Stomach smooth muscle (tissue), 2 donors: ENCODE measurements around the gene EIF4G3.
"Not testable (repeated sequence)": the region's sequence is repeated elsewhere in the genome, so short reads cannot be mapped to it uniquely, and the experiment has no call there.

Source experiments
- H3K27ac ChIP-seq: one replicate; pipeline ENCODE4 v1.7.0; 2013; ENCODE audit warnings: mild to moderate bottlenecking, low read length, inconsistent platforms
- H3K27me3 ChIP-seq, 2 donors: one replicate each; pipeline ENCODE4 v1.7.0; 2013; ENCODE audit warnings: low read length in 2 of 2; ENCODE audit not compliant: insufficient read depth in 2 of 2, control insufficient read depth in 1 of 2
- H3K36me3 ChIP-seq, 2 donors: one replicate each; pipeline ENCODE4 v1.7.0; 2013; ENCODE audit warnings: low read length in 2 of 2; ENCODE audit not compliant: control insufficient read depth in 2 of 2, insufficient read depth in 2 of 2
- H3K4me1 ChIP-seq: one replicate; pipeline ENCODE4 v1.7.0; 2013; ENCODE audit warnings: low read length; ENCODE audit not compliant: control insufficient read depth, insufficient read depth
- H3K4me3 ChIP-seq, 2 donors: one replicate each; pipeline ENCODE4 v1.7.0; 2013; ENCODE audit warnings: low read length in 2 of 2
- H3K9ac ChIP-seq, 2 donors: one replicate each; pipeline ENCODE4 v1.7.0; 2013; ENCODE audit warnings: low read length in 2 of 2, mild to moderate bottlenecking in 1 of 2
- H3K9me3 ChIP-seq, 2 donors: one replicate each; pipeline ENCODE4 v1.7.0; 2013; ENCODE audit warnings: low read length in 2 of 2; ENCODE audit not compliant: control insufficient read depth in 2 of 2
- donor health status: healthy.
- donor health status: Pancreatic carcinoma.

The EIF4G3 gene, protein sequence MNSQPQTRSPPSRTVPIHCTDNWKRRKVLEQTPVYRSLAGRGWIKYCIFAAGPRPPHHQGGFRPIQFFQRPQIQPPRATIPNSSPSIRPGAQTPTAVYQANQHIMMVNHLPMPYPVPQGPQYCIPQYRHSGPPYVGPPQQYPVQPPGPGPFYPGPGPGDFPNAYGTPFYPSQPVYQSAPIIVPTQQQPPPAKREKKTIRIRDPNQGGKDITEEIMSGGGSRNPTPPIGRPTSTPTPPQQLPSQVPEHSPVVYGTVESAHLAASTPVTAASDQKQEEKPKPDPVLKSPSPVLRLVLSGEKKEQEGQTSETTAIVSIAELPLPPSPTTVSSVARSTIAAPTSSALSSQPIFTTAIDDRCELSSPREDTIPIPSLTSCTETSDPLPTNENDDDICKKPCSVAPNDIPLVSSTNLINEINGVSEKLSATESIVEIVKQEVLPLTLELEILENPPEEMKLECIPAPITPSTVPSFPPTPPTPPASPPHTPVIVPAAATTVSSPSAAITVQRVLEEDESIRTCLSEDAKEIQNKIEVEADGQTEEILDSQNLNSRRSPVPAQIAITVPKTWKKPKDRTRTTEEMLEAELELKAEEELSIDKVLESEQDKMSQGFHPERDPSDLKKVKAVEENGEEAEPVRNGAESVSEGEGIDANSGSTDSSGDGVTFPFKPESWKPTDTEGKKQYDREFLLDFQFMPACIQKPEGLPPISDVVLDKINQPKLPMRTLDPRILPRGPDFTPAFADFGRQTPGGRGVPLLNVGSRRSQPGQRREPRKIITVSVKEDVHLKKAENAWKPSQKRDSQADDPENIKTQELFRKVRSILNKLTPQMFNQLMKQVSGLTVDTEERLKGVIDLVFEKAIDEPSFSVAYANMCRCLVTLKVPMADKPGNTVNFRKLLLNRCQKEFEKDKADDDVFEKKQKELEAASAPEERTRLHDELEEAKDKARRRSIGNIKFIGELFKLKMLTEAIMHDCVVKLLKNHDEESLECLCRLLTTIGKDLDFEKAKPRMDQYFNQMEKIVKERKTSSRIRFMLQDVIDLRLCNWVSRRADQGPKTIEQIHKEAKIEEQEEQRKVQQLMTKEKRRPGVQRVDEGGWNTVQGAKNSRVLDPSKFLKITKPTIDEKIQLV (N-terminal part only)

DNA sequence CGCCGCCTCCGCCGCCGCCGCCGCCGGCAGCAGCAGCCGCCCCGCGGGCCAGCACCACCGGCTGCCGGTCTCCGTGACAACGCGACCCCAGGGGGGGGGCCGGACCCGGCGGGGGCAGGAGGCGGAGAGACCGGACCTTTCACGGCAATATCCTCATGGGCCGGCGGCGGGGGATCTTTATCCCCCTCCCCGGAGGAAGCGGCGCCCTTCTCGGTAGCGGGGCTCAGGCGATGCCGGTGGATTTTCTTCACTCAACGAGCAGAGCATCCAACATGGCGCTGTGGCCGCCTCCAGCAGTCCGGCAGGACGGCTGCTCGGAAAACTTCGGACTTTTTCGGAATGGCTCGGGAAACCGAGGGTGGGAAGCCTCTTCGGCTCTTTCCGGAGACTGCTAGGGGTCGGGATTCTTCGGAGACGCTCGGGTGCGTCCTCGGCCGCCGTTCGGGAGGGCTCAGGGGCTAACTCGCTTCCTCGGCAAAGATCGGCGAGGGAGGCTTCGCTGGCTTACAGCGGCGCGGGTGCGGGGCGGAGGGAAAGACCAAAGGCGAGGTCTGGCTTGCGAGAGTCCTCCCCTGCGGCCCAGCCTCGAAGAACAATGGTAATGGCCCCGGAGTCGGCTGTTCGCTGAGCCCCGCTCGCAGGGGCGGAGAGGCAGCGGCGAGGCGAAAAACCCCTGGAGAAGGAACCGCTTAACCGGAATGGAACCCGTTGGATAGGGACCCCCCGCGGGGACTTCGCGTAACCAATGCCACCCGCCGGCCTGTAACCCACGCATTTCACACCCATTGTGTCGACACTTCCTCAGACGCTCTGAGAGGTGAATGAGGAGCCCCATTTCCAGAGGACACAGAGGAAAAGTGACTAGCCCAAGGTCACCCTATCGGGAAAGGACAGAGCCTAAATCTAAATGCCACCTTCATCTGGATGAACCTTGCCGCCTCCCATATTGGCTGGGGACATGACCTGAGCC lies at the start of gene EIF4G3:
Gene EIF4G3, minus strand, starts transcription at position 312 of the 970 bp plus-strand sequence. CDS start 174,155 bp downstream, outside the sequence.
- Histone ChIP-seq H3K27ac (peak within 1 kb of the TSS; percentile 79), H3K9ac (peak within 1 kb of the TSS; percentile 83 to 84), H3K4me1 (peaks cover 7% of the 10 kb centered on the region), H3K27me3 (no peaks in the 10 kb centered on the region), H3K9me3 (no peaks in the 10 kb centered on the region), H3K36me3 (no peaks in the 10 kb centered on the region), H3K4me3 (peak within 1 kb of the TSS; percentile 64 to 85)

DNA sequence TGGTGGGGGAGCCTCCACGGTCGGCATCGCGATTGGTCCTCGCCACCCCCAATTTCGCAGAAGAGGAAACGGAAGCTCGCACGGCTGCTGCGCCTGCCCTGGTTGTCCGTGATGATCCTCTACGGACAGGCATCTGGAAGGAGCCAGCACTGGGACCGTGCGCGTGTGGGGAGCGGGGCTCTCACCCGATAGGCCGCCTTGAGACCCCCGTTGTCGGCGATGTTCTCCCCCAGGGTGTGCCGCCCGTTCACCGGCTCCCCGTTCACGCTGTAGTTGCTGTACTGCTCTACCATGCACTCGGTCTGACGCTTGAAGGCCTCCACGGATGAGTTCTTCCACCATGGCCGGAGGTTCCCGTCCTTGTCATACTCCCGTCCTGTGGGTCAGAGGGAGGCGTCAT lies 48.4 kb upstream of the EIF4G3 start:
- H3K4me3 ChIP-seq = no peak overlapping the region
- no peak overlapping the region for H3K9ac ChIP-seq
- peaks cover 42 to 59% of the 10 kb centered on the region in 2 donors for H3K36me3 ChIP-seq
- H3K4me1 ChIP-seq = peaks cover 14% of the 10 kb centered on the region
- no peaks in the 10 kb centered on the region for H3K9me3 ChIP-seq
- H3K27ac ChIP-seq = no peak overlapping the region
- H3K27me3 ChIP-seq = no peaks in the 10 kb centered on the region

DNA sequence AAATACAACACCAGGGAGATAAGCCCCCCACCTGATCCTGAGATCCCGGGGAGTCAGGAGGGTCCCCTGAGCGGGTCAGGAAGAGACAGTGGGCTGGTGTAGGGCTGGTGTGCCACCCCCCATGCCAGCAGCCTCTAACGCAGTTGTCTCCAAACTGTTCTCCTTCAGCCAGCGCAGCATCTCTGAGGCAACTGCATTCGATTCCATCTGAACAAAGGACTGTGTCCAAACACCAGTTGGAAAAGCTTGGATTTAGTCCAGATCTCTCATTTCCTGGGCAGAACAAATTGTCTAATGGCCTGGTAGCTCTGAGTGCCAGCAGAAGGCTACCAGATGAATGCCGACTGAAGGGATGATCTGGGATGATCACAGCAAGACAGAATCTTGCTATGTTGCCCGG lies 44.1 kb upstream of the EIF4G3 start:
- Histone ChIP-seq H3K4me1 (peaks cover 14% of the 10 kb centered on the region), H3K36me3 (peaks cover 35 to 52% of the 10 kb centered on the region in 2 donors), H3K9ac (no peak overlapping the region), H3K9me3 (no peaks in the 10 kb centered on the region), H3K27me3 (no peaks in the 10 kb centered on the region), H3K27ac (no peak overlapping the region), H3K4me3 (no peak overlapping the region)

DNA sequence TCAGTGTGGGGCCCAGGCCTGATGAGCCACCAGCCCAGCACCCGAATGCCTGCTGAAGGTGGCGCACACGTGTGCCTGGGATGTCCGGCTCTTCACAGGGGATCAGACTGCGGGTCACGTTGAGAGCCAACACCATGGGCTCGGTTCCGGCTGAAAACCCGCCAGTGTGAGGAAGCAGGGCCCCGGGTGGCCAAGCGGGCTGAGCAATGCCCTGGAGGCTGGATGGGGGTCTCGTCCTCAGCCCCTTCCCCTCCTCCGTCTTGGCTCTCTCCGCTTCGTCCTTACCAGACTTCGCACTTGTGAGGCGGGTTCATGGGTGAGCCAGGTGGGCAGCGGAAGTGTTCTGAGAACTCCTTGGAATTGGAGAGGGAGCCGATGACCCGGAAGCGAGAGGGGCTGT lies 43.0 kb upstream of the EIF4G3 start:
- H3K27me3 ChIP-seq = no peaks in the 10 kb centered on the region
- no peak overlapping the region for H3K4me3 ChIP-seq
- no peak overlapping the region for H3K9ac ChIP-seq
- peaks cover 14% of the 10 kb centered on the region for H3K4me1 ChIP-seq
- no peaks in the 10 kb centered on the region for H3K9me3 ChIP-seq
- peaks cover 25 to 43% of the 10 kb centered on the region in 2 donors for H3K36me3 ChIP-seq
- no peak overlapping the region for H3K27ac ChIP-seq

DNA sequence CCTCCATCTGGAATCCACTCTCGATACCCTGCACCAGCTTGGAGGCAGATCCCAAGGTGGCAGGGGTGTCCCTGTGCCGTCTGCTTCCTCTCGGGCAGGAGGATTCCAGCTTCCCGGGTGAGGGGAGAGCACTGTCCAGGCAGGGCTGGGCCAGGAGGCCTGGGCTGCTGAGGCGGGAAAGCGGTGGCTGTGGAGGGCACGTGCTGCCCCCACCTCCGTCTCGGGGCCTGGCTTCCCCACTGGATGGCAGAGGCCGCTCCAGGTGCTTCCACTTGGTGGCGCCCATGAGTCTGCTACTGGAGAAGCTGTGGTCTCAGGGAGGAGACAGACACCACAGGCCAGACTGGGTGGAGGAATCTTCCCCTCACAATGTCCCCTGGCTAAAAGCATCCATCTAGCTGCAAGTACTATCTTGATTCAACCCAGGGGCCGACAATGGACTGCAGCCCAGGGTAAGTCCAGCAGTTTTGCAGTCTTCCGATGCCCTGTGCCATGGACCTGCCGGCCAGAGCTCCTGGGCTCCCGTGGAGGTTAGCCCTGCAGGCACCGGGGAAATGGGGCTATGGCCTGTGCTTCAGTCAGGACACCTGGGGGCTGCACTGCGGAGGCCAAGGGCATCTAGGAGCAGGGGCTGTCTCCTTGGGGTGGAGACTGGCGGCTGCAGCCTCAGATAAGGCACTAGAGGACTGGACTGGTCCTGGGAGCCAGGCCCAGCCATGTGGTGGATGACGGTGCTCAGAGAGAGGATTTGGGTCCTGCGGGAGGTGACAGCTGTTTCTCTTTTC lies 41.3 kb upstream of the EIF4G3 start:
- H3K27ac ChIP-seq = no peak overlapping the region
- no peaks in the 10 kb centered on the region for H3K9me3 ChIP-seq
- H3K4me3 ChIP-seq = no peak overlapping the region
- H3K4me1 ChIP-seq = peaks cover 14% of the 10 kb centered on the region
- peaks cover 19 to 34% of the 10 kb centered on the region in 2 donors for H3K36me3 ChIP-seq
- H3K9ac ChIP-seq = no peak overlapping the region
- no peaks in the 10 kb centered on the region for H3K27me3 ChIP-seq

DNA sequence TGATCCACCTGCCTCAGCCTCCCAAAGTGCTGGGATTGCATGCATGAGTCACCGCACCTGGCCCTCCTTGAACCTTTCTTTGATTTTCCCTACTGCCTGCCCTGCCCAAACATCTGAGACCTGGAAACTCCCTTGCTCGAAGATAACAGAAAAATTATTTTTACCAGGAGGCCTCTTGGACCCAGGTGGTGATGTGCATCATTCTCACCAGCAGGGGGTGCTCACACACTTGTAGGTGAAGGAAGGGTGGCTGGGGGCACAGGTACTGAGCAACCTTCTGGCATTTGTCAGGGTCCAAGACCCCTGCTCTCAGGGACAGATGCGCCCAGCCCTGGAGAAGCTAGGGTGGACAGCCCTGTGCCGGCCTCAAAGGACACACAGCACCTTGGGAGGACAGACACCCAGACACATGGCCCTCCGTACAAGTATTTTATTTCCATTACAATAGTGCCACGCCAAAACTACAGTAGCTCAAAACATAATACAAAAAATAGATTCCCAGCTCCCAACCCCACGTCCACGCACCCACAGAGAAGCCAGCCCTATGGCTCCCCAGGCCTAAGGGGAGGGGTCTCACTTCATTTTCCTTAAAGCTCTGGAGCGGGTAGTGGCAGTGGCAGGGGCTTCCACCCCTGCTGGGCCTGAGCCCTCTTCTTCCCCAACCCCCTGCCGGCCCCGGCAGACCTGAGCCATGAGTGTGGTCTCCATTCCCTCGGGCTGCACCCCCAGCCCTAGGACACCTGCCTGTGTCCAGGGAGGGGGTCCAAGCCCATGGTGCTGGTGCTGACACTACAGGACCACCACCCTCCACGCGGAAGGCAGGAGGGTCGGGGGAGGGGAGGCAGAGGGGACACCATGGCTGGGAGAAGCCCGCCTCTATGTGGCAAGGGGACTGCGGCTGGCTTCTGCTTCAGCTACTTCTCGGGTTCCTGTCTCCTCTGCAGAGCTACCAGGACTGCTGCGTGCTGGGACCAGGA lies 40.4 kb upstream of the EIF4G3 start:
- H3K4me1 ChIP-seq = peaks cover 14% of the 10 kb centered on the region
- no peaks in the 10 kb centered on the region for H3K9me3 ChIP-seq
- H3K4me3 ChIP-seq = no peak overlapping the region
- H3K27me3 ChIP-seq = no peaks in the 10 kb centered on the region
- no peak overlapping the region for H3K27ac ChIP-seq
- no peak overlapping the region for H3K9ac ChIP-seq
- peaks cover 17 to 31% of the 10 kb centered on the region in 2 donors for H3K36me3 ChIP-seq

DNA sequence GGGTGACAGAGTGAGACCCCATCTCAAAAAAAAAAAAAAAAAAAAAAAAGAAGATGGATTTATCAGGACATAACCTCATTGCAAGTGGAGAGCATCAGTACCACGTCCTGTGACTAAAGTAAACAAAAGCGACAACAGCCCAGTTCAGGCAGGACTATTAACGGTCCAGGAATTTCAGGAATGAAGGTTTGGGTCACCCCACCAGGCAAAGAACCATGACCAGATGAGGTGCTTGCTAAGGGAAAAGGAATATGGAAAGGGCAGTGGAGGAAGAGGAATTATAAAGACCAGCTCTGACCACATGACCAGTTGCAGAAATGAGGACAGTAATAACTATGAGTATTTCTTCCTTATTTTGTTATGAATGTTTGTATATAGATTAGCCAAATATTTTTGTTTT lies 35.4 kb upstream of the EIF4G3 start:
- no peaks in the 10 kb centered on the region for H3K27me3 ChIP-seq
- H3K27ac ChIP-seq = no peak overlapping the region
- H3K4me3 ChIP-seq = no peak overlapping the region
- H3K9ac ChIP-seq = no peak overlapping the region
- H3K4me1 ChIP-seq = no peaks in the 10 kb centered on the region
- H3K36me3 ChIP-seq = no peaks in the 10 kb centered on the region
- no peaks in the 10 kb centered on the region for H3K9me3 ChIP-seq

DNA sequence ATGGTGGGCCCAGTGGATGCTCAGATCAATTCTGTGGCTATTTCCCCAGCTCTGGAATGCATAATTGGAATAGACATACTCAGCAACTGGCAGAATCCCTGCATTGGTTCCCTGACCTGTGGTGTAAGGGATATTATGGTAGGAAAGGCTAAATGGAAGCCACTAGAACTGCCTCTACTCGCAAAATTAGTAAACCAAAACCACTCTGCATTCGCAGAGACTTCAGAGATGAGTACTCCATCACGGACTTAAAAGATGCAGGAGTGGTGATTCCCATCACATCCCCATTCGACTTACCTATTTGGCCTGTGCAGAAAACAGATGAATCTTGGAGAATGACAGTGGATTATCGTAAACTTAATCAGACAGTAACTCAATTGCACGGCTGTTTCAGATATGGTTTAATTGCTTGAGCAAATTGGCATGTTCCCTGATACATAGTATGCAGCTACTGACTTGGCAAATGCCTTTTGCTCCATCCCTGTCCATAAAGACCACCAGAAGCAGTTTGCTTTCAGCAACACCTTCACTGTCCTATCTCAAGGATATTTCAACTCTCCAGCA lies 31.5 kb upstream of the EIF4G3 start:
- H3K4me3 ChIP-seq, H3K36me3 ChIP-seq: not testable (repeated sequence)

More for the DNA sequence above, 31.5 kb upstream of the EIF4G3 start:
- H3K9ac ChIP-seq, H3K27ac ChIP-seq, H3K9me3 ChIP-seq, H3K4me1 ChIP-seq, H3K27me3 ChIP-seq: not testable (repeated sequence)
